ENCODE data around the gene FAM193A.
"Not testable (repeated sequence)": the region's sequence is repeated elsewhere in the genome, so short reads cannot be mapped to it uniquely, and the experiment has no call there.

The FAM193A gene

DNA sequence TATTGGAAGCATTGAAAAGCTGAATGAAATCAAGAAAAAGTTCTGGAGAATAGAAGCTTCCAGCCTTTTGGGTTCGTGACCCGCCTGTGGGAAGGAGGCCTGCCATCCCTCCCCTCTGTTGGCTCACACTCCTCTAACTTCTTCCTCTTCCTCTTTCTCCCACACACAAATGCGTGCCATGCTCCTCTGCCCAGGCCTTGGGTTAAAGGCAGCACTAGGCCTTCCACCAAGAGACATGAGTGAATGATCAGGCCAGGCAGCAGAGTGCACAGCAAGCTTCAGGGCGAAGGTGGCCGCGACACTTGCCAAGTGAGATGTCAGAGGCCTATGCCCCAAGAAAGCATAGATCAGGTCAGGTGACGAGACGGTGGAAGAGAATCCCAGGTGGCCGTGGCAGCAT, 38.4 kb downstream of the FAM193A start:
- no peak overlapping the region for H3K4me3 ChIP-seq (ENCODE audit: extremely low read depth, insufficient read depth, low read length, poor library complexity, severe bottlenecking)
- H3K4me1 ChIP-seq (ENCODE audit: control insufficient read depth, insufficient read depth, low read length, poor library complexity, severe bottlenecking) = no peaks in the 10 kb centered on the region
- H3K9me3 ChIP-seq (ENCODE audit: control insufficient read depth, low read length) = peaks cover 11% of the 10 kb centered on the region
- 94 to 99% methylated on average over 8 to 9 of the region's 9 CpGs for WGBS, 2 experiments (ENCODE audit: insufficient coverage in 2 of 2)
- no peak overlapping the region for H3K27ac ChIP-seq (ENCODE audit: low read depth, low read length, severe bottlenecking)
- H3K36me3 ChIP-seq (ENCODE audit: control insufficient read depth, insufficient read depth, low read length) = peaks cover 36% of the 10 kb centered on the region

DNA sequence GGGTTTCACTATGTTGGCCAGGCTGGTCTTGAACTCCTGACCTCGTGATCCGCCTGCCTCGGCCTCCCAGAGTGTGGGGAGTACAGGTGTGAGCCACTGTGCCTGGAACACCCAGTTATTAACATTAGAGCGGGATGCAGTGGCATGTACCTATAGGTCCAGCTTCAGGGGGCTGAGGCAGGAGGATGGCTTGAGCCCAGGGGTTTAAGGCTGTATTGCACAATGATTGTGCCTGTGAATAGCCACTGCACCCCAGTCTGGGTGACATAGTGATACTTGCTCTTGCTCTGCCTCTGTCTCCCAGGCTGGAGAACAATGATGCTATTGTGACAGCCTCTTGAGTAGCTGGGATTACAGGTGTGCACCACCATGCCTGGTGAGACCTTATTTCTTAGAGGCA, 39.8 kb downstream of the FAM193A start:
- 92 to 95% methylated on average over 4 of the region's 4 CpGs for WGBS, 2 experiments (ENCODE audit: insufficient coverage in 2 of 2)
- Histone ChIP-seq H3K9me3 (ENCODE audit: control insufficient read depth, low read length) (peaks cover 18% of the 10 kb centered on the region), H3K27ac (ENCODE audit: low read depth, low read length, severe bottlenecking) (no peak overlapping the region), H3K4me3 (ENCODE audit: extremely low read depth, insufficient read depth, low read length, poor library complexity, severe bottlenecking) (no peak overlapping the region), H3K4me1 (ENCODE audit: control insufficient read depth, insufficient read depth, low read length, poor library complexity, severe bottlenecking) (no peaks in the 10 kb centered on the region), H3K36me3 (ENCODE audit: control insufficient read depth, insufficient read depth, low read length) (peaks cover 34% of the 10 kb centered on the region)

DNA sequence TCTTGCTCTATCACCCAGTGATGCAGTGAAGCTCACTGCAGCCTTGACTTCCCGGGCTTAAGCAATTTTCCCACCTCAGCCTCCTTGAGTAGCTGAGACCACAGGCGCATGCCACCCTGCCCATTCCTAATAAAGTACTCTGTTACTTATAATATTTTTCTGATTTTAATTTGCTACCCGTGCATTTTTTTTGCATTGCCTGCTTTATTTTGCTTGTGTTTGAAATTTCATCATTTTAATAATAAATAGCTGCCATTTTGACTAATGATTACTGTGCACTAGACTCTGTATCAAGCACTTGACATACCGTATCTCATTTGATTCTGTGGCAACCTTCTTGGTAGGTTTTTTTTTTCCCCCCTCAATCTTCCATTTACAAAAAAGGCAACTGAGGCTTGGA, 41.7 kb downstream of the FAM193A start:
- Histone ChIP-seq H3K27ac (ENCODE audit: low read depth, low read length, severe bottlenecking) (no peak overlapping the region), H3K4me3 (ENCODE audit: extremely low read depth, insufficient read depth, low read length, poor library complexity, severe bottlenecking) (no peak overlapping the region), H3K36me3 (ENCODE audit: control insufficient read depth, insufficient read depth, low read length) (peaks cover 34% of the 10 kb centered on the region), H3K9me3 (ENCODE audit: control insufficient read depth, low read length) (peaks cover 18% of the 10 kb centered on the region), H3K4me1 (ENCODE audit: control insufficient read depth, insufficient read depth, low read length, poor library complexity, severe bottlenecking) (peaks cover 8% of the 10 kb centered on the region)
- 83% methylated on average over 1 of the region's 4 CpGs; no CpG with 5 or more reads in 1 of the 2 experiments for WGBS, 2 experiments (ENCODE audit: insufficient coverage in 2 of 2)

DNA sequence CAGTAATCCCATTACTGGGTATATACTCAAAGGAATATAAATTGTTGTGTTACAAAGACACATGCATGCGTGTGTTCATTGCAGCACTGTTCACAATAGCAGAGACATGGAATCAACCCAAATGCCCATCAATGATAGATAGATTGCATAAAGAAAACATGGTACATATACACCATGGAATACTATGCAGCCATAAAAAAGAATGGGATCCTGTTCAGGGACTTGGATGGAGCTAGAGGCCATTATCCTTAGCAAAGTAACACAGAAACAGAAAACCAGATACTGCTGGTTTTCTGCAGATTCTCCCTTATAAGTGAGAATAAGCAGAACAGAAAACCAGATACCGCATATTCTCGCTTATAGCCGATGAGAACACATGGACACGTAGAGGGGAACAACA, 43.5 kb downstream of the FAM193A start:
- H3K9me3 ChIP-seq (ENCODE audit: control insufficient read depth, low read length) = peaks cover 18% of the 10 kb centered on the region
- H3K36me3 ChIP-seq (ENCODE audit: control insufficient read depth, insufficient read depth, low read length) = peaks cover 32% of the 10 kb centered on the region
- 96 to 98% methylated on average over 4 of the region's 5 CpGs for WGBS, 2 experiments (ENCODE audit: insufficient coverage in 2 of 2)
- H3K27ac ChIP-seq (ENCODE audit: low read depth, low read length, severe bottlenecking) = no peak overlapping the region
- no peak overlapping the region for H3K4me3 ChIP-seq (ENCODE audit: extremely low read depth, insufficient read depth, low read length, poor library complexity, severe bottlenecking)
- peaks cover 11% of the 10 kb centered on the region for H3K4me1 ChIP-seq (ENCODE audit: control insufficient read depth, insufficient read depth, low read length, poor library complexity, severe bottlenecking)

DNA sequence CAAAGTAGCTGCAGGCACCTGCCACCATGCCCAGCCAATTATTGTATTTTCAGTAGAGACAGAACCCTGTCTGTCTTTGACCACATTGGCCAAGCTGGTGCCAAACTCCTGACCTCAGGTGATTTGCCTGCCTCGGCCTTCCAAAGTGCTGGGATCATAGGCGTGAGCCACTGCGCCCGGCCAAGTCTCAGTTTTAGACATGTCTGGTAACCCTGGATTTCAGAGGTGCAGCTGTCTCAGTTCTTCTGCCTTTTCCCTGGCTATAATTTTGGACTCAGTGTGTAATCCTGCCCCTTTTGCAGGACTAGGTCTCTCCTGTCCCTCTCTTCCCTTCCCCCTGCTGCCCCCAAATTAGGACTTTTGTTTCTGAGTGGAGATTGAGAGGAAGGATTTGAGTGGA, 46.6 kb downstream of the FAM193A start:
- Histone ChIP-seq H3K4me3 (ENCODE audit: extremely low read depth, insufficient read depth, low read length, poor library complexity, severe bottlenecking) (no peak overlapping the region), H3K36me3 (ENCODE audit: control insufficient read depth, insufficient read depth, low read length) (peaks cover 20% of the 10 kb centered on the region), H3K9me3 (ENCODE audit: control insufficient read depth, low read length) (peaks cover 18% of the 10 kb centered on the region), H3K27ac (ENCODE audit: low read depth, low read length, severe bottlenecking) (no peak overlapping the region), H3K4me1 (ENCODE audit: control insufficient read depth, insufficient read depth, low read length, poor library complexity, severe bottlenecking) (peaks cover 11% of the 10 kb centered on the region)
- WGBS, 2 experiments (ENCODE audit: insufficient coverage in 2 of 2) = 87 to 95% methylated on average over 4 of the region's 4 CpGs

DNA sequence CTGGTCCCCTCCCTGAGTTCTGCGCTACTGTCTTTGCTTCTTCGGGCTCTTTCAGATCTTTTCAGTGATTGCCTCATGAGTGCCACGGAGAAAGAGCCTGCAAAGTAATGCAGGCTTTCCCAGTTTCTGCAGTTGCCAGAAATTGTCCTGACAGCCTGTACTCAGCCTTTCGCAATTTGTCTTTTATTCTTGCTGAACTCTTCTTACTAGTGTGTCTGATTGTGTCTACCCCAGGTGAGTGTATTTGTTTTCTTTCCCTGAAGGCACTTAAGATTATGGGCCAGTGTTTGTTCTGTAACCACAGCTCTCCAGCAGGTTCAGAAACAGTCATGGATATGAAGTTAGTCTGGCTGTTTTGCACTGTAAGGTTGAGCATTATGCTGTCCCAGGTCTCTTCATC, 47.1 kb downstream of the FAM193A start:
- peaks cover 11% of the 10 kb centered on the region for H3K4me1 ChIP-seq (ENCODE audit: control insufficient read depth, insufficient read depth, low read length, poor library complexity, severe bottlenecking)
- H3K27ac ChIP-seq (ENCODE audit: low read depth, low read length, severe bottlenecking) = no peak overlapping the region
- peaks cover 18% of the 10 kb centered on the region for H3K9me3 ChIP-seq (ENCODE audit: control insufficient read depth, low read length)
- 83 to 91% methylated on average over 4 of the region's 4 CpGs for WGBS, 2 experiments (ENCODE audit: insufficient coverage in 2 of 2)
- H3K4me3 ChIP-seq (ENCODE audit: extremely low read depth, insufficient read depth, low read length, poor library complexity, severe bottlenecking) = no peak overlapping the region
- peaks cover 15% of the 10 kb centered on the region for H3K36me3 ChIP-seq (ENCODE audit: control insufficient read depth, insufficient read depth, low read length)

DNA sequence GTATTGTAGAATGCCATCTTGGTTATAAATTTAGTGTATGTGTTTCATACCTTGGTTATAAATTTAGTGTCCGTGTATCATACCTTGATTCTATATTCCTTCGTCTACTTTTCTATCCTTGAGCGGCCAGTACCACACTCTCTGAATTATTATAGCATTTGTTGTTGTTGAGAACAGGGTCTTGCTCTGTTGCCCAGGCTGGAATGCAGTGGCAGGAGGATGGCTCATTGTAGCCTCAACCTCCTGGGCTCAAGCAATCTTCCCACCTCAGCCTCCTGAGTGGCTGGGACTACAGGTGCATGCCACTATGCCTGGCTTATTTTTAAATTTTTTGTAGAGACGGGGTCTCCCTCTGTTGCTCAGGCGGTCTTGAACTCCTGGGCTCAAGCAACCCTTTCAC, 50.1 kb downstream of the FAM193A start:
- Histone ChIP-seq H3K4me3 (ENCODE audit: extremely low read depth, insufficient read depth, low read length, poor library complexity, severe bottlenecking) (no peak overlapping the region), H3K4me1 (ENCODE audit: control insufficient read depth, insufficient read depth, low read length, poor library complexity, severe bottlenecking) (peaks cover 20% of the 10 kb centered on the region)
- 100% methylated on average over 1 to 2 of the region's 5 CpGs for WGBS, 2 experiments (ENCODE audit: insufficient coverage in 2 of 2)

DNA sequence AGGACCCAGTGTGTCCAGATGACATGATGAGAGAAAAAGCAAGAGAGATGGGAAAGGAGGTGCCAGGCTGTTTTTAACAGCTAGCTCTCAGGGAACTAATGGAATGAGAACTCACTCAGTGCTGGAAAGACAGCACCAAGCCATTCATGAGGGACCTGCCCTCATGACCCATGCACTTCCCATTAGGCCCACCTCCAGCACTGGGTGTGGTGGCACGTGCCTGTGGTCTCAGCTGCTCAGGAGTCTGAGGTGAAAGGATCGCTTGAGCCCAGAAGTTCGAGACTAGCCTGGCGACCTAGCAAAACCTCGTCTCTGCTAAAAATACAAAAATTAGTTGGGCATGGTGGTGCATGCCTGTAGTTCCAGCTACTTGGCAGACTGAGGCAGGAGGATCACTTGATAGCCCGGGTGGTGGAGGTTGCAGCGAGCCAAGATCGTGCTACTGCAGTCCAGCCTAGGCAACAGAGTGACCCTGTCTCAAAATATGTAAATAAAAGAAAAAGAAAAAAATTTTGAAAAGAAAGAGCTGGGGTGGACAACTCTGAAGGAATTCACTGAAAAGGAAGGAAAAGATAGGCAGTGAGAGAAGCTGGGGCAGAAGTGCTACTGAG, 50.9 kb downstream of the FAM193A start:
- Histone ChIP-seq H3K4me1 (ENCODE audit: control insufficient read depth, insufficient read depth, low read length, poor library complexity, severe bottlenecking) (peaks cover 25% of the 10 kb centered on the region), H3K4me3 (ENCODE audit: extremely low read depth, insufficient read depth, low read length, poor library complexity, severe bottlenecking) (no peak overlapping the region), H3K36me3 (ENCODE audit: control insufficient read depth, insufficient read depth, low read length) (no peaks in the 10 kb centered on the region), H3K27ac (ENCODE audit: low read depth, low read length, severe bottlenecking) (no peak overlapping the region), H3K9me3 (ENCODE audit: control insufficient read depth, low read length) (no peaks in the 10 kb centered on the region)
- 87% methylated on average over 4 to 8 of the region's 8 CpGs for WGBS, 2 experiments (ENCODE audit: insufficient coverage in 2 of 2)

More for the DNA sequence above, 50.1 kb downstream of the FAM193A start:
- H3K36me3 ChIP-seq (ENCODE audit: control insufficient read depth, insufficient read depth, low read length) = no peaks in the 10 kb centered on the region
- no peak overlapping the region for H3K27ac ChIP-seq (ENCODE audit: low read depth, low read length, severe bottlenecking)
- H3K9me3 ChIP-seq (ENCODE audit: control insufficient read depth, low read length) = no peaks in the 10 kb centered on the region

DNA sequence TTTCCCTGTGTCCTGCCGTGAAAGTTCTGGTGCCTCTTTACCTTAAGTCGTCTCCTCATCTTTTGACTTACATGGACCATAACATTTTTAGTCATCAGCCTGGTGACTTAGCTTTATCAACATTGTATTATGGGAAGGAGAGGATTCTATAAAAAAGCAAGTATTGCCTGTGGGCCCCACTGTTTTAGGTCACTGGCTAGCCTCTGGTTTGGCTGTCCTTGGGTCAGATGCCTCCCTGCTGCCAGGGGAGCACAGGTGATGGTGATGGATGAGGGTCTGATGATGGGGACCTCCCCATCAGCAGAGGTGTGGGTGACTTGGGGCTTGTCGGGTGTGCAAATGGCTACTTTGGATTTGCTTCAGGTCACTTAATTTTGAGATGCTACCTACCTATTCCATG, 51.8 kb downstream of the FAM193A start:
- H3K27ac ChIP-seq (ENCODE audit: low read depth, low read length, severe bottlenecking) = no peak overlapping the region
- H3K4me3 ChIP-seq (ENCODE audit: extremely low read depth, insufficient read depth, low read length, poor library complexity, severe bottlenecking) = no peak overlapping the region
- H3K9me3 ChIP-seq (ENCODE audit: control insufficient read depth, low read length) = no peaks in the 10 kb centered on the region
- WGBS, 2 experiments (ENCODE audit: insufficient coverage in 2 of 2) = 100% methylated on average over 1 of the region's 3 CpGs
- peaks cover 25% of the 10 kb centered on the region for H3K4me1 ChIP-seq (ENCODE audit: control insufficient read depth, insufficient read depth, low read length, poor library complexity, severe bottlenecking)
- H3K36me3 ChIP-seq (ENCODE audit: control insufficient read depth, insufficient read depth, low read length) = no peaks in the 10 kb centered on the region

DNA sequence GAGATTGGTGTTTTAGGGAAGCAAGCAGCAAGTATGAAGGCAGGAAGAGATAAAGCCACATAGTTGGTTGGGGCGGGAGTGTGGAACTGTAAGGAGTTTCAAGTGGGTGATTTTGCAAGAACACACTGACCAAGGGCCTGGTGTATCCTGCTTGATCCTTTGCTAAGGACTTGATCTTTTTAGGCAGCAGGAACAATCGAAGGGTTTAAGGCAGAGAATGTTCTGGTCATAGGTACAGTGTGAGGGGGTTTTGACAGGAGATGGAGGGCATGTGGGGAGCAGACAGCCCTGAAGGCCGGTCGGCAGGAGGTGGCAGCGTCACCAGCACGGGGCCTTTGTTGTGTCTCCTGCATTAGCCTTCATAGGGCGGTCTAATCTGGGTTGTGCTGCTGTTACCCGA, 54.7 kb downstream of the FAM193A start:
- Histone ChIP-seq H3K4me3 (ENCODE audit: extremely low read depth, insufficient read depth, low read length, poor library complexity, severe bottlenecking) (no peak overlapping the region), H3K9me3 (ENCODE audit: control insufficient read depth, low read length) (no peaks in the 10 kb centered on the region), H3K36me3 (ENCODE audit: control insufficient read depth, insufficient read depth, low read length) (no peaks in the 10 kb centered on the region), H3K27ac (ENCODE audit: low read depth, low read length, severe bottlenecking) (peak overlapping the region; percentile 71), H3K4me1 (ENCODE audit: control insufficient read depth, insufficient read depth, low read length, poor library complexity, severe bottlenecking) (peaks cover 48% of the 10 kb centered on the region)
- WGBS, 2 experiments (ENCODE audit: insufficient coverage in 2 of 2) = 29 to 39% methylated on average over 5 of the region's 8 CpGs

DNA sequence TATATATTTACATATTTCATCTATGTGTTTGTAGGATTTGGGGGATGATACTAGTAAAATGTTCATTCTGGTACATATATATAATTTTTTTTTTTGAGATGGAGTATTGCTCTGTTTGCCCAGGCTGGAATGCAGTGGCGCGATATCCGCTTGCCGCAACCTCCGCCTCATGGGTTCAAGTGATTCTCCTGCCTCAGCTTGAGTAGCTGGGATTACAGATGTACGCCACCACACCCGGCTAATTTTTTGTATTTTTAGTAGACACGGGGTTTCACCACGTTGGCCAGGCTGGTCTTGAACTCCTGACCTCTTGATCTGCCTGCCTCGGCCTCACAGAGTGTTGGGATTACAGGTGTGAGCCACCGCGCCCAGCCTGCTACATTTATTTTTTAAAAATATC, 55.6 kb downstream of the FAM193A start:
- H3K4me1 ChIP-seq (ENCODE audit: control insufficient read depth, insufficient read depth, low read length, poor library complexity, severe bottlenecking) = peaks cover 56% of the 10 kb centered on the region
- H3K9me3 ChIP-seq (ENCODE audit: control insufficient read depth, low read length); H3K36me3 ChIP-seq (ENCODE audit: control insufficient read depth, insufficient read depth, low read length); H3K4me3 ChIP-seq (ENCODE audit: extremely low read depth, insufficient read depth, low read length, poor library complexity, severe bottlenecking); H3K27ac ChIP-seq (ENCODE audit: low read depth, low read length, severe bottlenecking): not testable (repeated sequence)
- 94 to 95% methylated on average over 9 of the region's 12 CpGs for WGBS, 2 experiments (ENCODE audit: insufficient coverage in 2 of 2)

All from mesodermal cell (in vitro differentiated cells).